Mucosa of rectum (tissue), 2 donors: Measurements from ENCODE around the gene ZCCHC3.
"Not testable (repeated sequence)": the region's sequence is repeated elsewhere in the genome, so short reads cannot be mapped to it uniquely, and the experiment has no call there.

Experiments used
- H3K27ac ChIP-seq, 2 donors: one replicate each; pipeline ENCODE4 v1.7.0; 2013; ENCODE audit warnings: inconsistent platforms in 2 of 2, low read depth in 2 of 2, low read length in 2 of 2
- H3K27me3 ChIP-seq, 2 donors: one replicate each; pipeline ENCODE4 v1.7.0; 2013; ENCODE audit warnings: low read length in 2 of 2; ENCODE audit not compliant: control insufficient read depth in 2 of 2, insufficient read depth in 2 of 2
- H3K36me3 ChIP-seq, 2 donors: one replicate each; pipeline ENCODE4 v1.7.0; 2013; ENCODE audit warnings: low read length in 2 of 2; ENCODE audit not compliant: control insufficient read depth in 2 of 2, insufficient read depth in 2 of 2
- H3K4me1 ChIP-seq, 2 donors: one replicate each; pipeline ENCODE4 v1.7.0; 2013; ENCODE audit warnings: low read length in 2 of 2, mild to moderate bottlenecking in 1 of 2; ENCODE audit not compliant: control insufficient read depth in 2 of 2, insufficient read depth in 2 of 2
- H3K4me3 ChIP-seq, 2 donors: one replicate each; pipeline ENCODE4 v1.7.0; 2013; ENCODE audit warnings: low read length in 2 of 2
- H3K9ac ChIP-seq, 2 donors: one replicate each; pipeline ENCODE4 v1.7.0; 2013; ENCODE audit warnings: low read length in 2 of 2, low read depth in 1 of 2, mild to moderate bottlenecking in 1 of 2
- H3K9me3 ChIP-seq, 2 donors: one replicate each; pipeline ENCODE4 v1.7.0; 2013; ENCODE audit warnings: low read length in 2 of 2; ENCODE audit not compliant: control insufficient read depth in 2 of 2
- donor health status: healthy.
- donor health status: Normal muscosa, but diverticular disease.

The ZCCHC3 gene

DNA sequence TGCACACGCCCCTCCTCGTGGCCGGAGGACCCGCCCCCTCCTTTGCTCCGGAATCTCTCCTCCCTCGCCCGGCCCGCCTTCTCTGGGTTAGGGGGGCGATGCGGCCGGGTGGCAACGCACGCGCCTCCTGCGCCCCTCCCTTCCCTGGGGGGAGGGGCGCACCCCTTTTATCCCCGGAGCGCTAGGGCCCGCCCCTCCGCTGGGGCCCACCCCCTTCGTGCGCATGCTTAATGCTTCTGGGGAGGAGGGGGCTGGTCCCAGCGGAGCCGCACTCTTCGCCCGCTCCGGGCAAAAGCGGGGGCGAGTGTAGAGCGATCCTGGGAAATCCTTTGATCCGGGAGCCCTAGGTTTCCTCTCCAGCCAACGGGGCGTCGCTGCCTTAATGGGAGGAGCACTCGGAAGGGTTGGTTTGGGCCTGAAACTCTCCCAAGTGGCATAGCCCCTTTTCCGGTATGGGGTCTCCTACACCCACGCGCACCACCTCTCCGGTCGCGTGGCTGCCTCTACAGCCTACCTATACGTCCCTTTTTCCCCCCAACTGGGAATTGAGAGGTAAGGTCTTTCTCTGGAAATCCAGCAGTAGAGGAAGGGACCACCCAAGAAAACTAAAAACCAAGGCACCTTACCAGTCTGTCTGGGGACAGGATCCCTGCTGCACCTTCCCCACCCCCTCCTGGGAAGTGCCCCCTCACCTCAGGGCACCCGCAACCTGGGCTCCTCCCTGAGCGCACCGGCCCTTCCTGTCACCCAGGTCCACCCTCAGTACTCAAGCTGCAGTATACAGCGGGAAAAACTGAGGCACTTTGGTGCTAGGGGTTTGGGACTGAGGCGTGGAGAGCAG is 30.0 kb downstream of the ZCCHC3 start:
- Histone ChIP-seq H3K4me3 (peak overlapping the region; percentile 67 to 76), H3K27ac (peak overlapping the region; percentile 38 to 90), H3K9ac (no peak overlapping the region)

DNA sequence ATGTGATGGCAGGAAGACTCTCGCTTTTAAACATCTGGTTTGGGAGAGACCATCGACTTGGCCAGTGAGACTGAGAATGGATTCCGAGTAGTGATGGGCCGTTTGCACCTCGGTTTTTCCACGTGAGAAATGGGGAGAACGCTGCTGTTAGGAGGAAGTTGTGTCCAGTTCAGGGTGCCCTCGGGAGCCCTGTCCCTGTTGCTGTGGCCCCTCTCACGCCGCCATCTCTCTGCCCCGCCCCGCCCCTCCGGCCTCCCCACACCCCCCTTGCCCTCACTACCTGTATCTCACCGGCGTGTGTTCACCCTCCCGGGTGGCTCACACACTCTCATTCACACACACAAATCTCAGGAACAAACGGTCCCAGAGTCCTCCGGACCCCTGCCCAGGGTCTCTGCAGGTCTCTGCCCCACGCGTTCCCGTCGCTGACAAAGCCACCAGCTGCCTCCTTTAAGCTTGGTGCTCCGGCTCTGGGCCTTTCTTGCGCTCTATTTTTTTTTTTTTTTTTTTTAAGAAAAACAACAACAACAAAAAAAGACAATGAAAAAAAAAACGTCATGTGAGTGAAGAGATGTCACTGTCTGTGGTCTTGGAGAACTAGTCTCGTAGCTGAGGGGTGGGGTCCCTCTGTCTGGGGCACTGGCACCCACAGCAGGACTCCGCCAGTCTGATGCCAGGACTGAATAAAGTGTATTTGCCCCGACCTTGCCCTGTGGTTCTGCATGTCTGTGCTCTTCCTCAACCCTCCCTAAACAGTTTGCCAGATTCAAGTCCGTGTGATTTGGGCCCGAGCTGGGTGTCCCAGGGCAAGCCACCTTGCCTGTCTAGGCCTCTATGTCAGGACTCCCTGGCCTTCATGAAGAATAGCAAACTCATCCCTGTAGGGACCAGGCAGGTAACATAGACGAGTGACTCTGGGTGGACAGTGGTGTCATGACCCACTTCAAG is 30.9 kb downstream of the ZCCHC3 start:
- H3K9me3 ChIP-seq = no peaks in the 10 kb centered on the region
- H3K4me1 ChIP-seq = peaks cover 14% of the 10 kb centered on the region in 2 donors
- peak overlapping the region; percentile 67 to 76 for H3K4me3 ChIP-seq
- no peak overlapping the region for H3K9ac ChIP-seq
- H3K36me3 ChIP-seq = no peaks in the 10 kb centered on the region
- H3K27me3 ChIP-seq = no peaks in the 10 kb centered on the region
- H3K27ac ChIP-seq = no peak overlapping the region

More for the DNA sequence above, 30.0 kb downstream of the ZCCHC3 start:
- Histone ChIP-seq H3K4me1 (peaks cover 14% of the 10 kb centered on the region in 2 donors), H3K27me3 (no peaks in the 10 kb centered on the region), H3K9me3 (no peaks in the 10 kb centered on the region), H3K36me3 (no peaks in the 10 kb centered on the region)

DNA sequence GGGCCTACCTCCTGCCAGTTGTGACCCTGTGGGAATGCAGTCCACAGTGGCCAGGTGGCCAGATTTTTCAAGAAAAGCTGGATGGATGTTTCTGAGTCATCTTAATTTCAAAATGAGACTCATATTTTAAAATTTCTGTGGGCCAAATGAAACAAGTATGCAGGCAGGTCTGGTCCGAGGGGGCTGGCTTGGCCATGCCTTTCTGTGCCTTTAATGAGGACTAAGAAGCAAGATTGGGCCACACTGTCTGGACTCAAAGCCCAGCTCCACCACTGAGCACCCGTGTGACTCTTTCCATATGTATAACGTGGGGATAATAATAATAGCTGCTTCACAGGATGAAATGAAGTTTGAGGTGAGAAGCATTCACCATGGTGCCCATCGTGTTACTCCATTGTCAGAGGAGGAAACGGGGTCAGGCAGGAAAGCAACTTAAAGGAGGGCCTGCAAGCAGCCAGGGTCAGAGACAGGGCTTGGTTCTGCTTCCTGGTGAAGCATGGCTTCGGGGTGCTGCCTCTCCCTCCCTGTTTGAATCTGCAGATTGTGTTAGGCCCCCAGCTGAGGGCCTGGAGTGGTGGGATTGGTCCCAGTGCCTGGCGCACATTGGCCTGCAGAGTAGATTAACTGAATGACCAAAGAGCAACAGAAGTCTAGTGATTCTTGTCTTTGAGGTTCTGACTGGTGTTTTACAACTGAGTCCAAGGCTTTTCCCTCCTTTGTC is 31.8 kb downstream of the ZCCHC3 start:
- H3K4me3 ChIP-seq = no peak overlapping the region
- no peaks in the 10 kb centered on the region for H3K36me3 ChIP-seq
- no peaks in the 10 kb centered on the region for H3K9me3 ChIP-seq
- H3K9ac ChIP-seq = no peak overlapping the region
- H3K27me3 ChIP-seq = no peaks in the 10 kb centered on the region
- H3K27ac ChIP-seq = no peak overlapping the region
- peaks cover 11 to 14% of the 10 kb centered on the region in 2 donors for H3K4me1 ChIP-seq

DNA sequence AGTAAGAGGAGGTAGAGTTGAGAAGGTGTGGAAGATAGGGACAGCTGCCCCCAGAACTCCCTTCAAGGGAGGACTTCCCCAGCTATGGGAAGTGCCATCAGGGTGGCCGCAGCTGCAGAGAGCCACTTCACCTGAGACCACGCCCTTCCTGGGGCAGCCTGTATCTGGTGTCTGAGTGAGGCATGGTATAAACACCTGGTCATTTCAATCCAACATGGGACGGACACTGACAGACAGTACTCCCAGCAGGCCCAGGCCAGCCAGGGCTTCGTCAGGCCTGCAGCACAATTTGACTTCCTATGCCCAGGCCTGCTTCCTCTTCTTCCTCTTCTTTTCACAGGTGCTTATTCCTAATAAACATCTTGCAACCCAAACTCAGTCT is 32.5 kb downstream of the ZCCHC3 start:
- Histone ChIP-seq H3K9me3 (no peaks in the 10 kb centered on the region), H3K27me3 (no peaks in the 10 kb centered on the region), H3K9ac (no peak overlapping the region), H3K36me3 (no peaks in the 10 kb centered on the region), H3K27ac (no peak overlapping the region), H3K4me1 (peaks cover 6 to 14% of the 10 kb centered on the region in 2 donors), H3K4me3 (no peak overlapping the region)

DNA sequence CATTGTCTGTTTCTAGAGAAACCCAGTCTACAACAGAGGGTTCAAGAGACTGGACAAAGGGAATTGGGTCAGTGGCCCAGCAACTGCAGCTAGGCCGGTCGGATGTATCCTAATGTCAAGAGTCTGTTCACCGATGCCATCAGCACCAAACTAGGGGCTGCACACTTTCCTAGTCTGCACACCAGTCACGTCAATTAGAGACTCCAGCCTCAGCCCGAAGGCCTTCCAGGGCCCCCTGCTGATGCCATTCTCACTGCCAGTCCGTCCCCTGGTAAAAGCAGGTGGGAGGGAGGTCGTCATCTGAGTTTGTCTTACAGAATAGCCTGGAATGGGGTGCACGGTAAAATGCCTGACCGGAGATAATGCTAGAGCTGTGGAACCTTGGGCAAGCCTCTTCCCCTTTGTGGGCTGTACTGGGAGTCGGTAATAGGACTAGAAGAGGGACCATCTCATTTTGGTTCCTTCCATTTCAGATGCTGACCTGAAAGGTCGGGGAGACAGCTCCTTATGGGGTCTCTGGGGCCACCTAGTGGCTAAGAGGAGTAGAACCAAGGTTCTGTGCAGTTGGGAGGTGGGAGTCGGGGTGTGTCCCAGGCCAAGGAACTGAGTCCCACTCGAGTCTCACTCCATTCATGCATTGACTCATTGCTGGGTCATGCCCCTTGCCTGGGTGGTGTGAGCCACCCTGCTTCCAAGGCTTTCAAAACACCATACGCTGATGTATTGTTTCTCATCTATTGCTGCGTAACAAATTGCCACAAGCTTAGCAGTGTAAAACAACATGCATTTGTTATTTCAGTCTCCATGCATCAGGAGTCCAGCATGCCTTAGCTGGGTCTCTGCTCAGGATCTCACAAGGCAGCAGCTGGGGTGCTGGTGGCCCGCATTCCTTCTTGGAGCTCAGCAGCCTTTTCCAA is 33.1 kb downstream of the ZCCHC3 start:
- Histone ChIP-seq H3K9ac (no peak overlapping the region), H3K27ac (no peak overlapping the region), H3K27me3 (no peaks in the 10 kb centered on the region), H3K9me3 (no peaks in the 10 kb centered on the region), H3K4me3 (no peak overlapping the region), H3K36me3 (no peaks in the 10 kb centered on the region), H3K4me1 (peaks cover 4 to 14% of the 10 kb centered on the region in 2 donors)

DNA sequence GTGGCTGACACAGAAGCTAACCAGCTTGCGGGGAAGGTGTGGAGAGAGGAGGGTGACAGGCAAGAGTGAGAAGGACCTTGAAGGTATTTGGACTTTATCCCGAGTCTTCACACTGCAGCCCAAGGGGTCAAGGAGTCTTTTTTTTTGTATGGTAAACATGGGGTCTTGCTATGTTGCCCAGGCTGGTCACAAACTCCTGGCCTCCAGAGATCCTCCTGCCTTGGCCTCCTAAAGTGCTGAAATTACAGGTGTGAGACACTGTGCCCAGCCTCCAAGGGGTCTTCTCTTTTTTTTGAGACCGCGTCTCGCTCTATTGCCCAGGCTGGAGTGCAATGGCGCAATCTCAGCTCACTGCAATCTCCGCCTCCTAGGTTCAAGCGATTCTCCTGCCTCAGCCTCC is 37.2 kb downstream of the ZCCHC3 start:
- H3K9me3 ChIP-seq = no peaks in the 10 kb centered on the region
- H3K9ac ChIP-seq = no peak overlapping the region
- no peaks in the 10 kb centered on the region for H3K36me3 ChIP-seq
- peaks cover 0 to 2% of the 10 kb centered on the region in 2 donors for H3K4me1 ChIP-seq
- H3K27me3 ChIP-seq = no peaks in the 10 kb centered on the region
- no peak overlapping the region for H3K27ac ChIP-seq
- H3K4me3 ChIP-seq = no peak overlapping the region

DNA sequence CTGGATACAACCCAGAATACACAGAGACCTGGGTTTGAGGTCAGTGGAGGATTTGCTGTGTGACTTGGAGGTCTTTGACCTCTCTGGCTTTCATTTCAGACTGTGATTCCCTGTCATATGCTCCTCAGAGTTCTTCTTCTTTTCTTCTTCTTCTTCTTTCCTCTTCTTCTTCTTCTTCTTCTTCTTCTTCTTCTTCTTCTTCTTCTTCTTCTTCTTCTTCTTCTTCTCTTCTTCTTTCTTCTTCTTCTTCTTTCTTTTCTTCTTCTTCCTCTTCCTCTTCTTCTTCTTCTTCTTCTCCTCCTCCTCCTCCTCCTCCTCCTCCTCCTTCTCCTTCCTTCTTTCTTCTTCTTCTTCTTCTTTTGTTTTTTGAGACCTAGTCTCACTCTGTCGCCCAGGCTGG is 38.7 kb downstream of the ZCCHC3 start:
- H3K27ac ChIP-seq, H3K9me3 ChIP-seq, H3K4me1 ChIP-seq, H3K36me3 ChIP-seq, H3K4me3 ChIP-seq, H3K27me3 ChIP-seq, H3K9ac ChIP-seq: not testable (repeated sequence)

DNA sequence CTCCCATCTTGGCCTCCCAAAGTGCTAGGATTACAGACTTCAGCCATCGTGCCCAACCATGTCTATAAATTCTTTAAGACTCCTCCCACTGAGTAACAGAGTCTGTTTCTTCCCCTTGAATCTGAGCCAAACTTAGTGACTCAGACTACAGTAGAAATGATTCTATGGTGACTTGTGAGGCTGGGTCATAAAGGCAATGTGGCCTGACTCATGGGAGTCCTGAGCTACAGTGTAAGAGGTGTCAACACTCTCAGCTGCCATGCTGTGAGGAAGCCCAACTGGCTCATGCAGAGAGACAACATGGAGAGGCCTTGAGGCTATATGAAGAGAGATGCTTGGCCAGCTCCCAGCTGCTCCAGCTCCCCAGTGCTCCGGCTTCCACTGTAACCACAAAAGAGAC is 44.3 kb downstream of the ZCCHC3 start:
- H3K27me3 ChIP-seq = no peaks in the 10 kb centered on the region
- H3K9me3 ChIP-seq = peaks cover 0 to 5% of the 10 kb centered on the region in 2 donors
- peaks cover 0 to 6% of the 10 kb centered on the region in 2 donors for H3K4me1 ChIP-seq
- peaks cover 0 to 3% of the 10 kb centered on the region in 2 donors for H3K36me3 ChIP-seq
- H3K9ac ChIP-seq = no peak overlapping the region
- H3K27ac ChIP-seq = no peak overlapping the region
- no peak overlapping the region for H3K4me3 ChIP-seq

DNA sequence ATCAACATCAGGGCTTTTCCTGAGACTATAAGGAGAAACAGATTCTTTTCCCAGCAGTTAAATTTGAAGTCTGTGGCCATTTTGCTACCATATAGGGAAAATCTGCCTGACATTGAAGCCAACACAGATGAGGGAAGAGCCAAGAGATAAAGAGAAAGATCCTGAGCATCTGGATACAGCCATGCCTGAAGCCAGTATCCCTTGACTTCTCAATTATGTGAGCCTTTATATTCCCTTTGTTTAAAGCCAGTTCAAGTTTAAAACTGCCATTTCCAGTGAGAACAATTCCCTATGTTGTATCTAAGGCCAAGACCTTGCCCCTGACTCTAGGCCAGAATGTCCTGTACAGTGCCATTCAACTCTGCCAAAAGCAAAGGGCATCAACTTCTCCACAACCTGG is 45.7 kb downstream of the ZCCHC3 start:
- Histone ChIP-seq H3K4me1 (peaks cover 0 to 10% of the 10 kb centered on the region in 2 donors), H3K36me3 (peaks cover 0 to 3% of the 10 kb centered on the region in 2 donors), H3K9ac (no peak overlapping the region), H3K27ac (no peak overlapping the region), H3K9me3 (peaks cover 0 to 5% of the 10 kb centered on the region in 2 donors), H3K4me3 (no peak overlapping the region), H3K27me3 (no peaks in the 10 kb centered on the region)
